GM19238 (cell line): Measurements from ENCODE around the gene ARF6.
"Not testable (repeated sequence)": the region's sequence is repeated elsewhere in the genome, so short reads cannot be mapped to it uniquely, and the experiment has no call there.

Source experiments
- DNase-seq: peaks from one replicate; pipeline ENCODE4 v3.0.0; 2011; ENCODE audit warnings: low spot score; ENCODE audit not compliant: insufficient read length

Gene ARF6

GRCh38 chr14:49905989-49906388, 13.1 kb downstream of the ARF6 start:
- no peak for DNase-seq

- no peak for DNase-seq
These were observed 14.3 kb downstream of the ARF6 start for GRCh38 chr14:49907186-49907585.

GRCh38 chr14:49908433-49908782, 15.5 kb downstream of the ARF6 start:
- no peak for DNase-seq

- no peak for DNase-seq
These were observed 16.1 kb downstream of the ARF6 start for GRCh38 chr14:49909016-49909415.

- DNase-seq = no peak
These were observed 22.2 kb downstream of the ARF6 start for GRCh38 chr14:49915085-49915484.

- DNase-seq = no peak
These were observed 25.8 kb downstream of the ARF6 start for GRCh38 chr14:49918706-49919105.

- no peak for DNase-seq
These were observed 27.2 kb downstream of the ARF6 start for GRCh38 chr14:49919825-49920659.

- peak; percentile 15 for DNase-seq
These were observed 28.1 kb downstream of the ARF6 start for GRCh38 chr14:49920935-49921334.

GRCh38 chr14:49921401-49921800, 28.5 kb downstream of the ARF6 start:
- no peak for DNase-seq

- no peak for DNase-seq
These were observed 30.6 kb downstream of the ARF6 start for GRCh38 chr14:49923442-49923841.

GRCh38 chr14:49923881-49924280, 31.0 kb downstream of the ARF6 start:
- DNase-seq = no peak

- DNase-seq = no peak
These were observed 32.0 kb downstream of the ARF6 start for GRCh38 chr14:49924852-49925251.

GRCh38 chr14:49926803-49927202, 33.9 kb downstream of the ARF6 start:
- DNase-seq = no peak

- no peak for DNase-seq
These were observed 35.1 kb downstream of the ARF6 start for GRCh38 chr14:49928015-49928414.

- DNase-seq = no peak
These were observed 37.8 kb downstream of the ARF6 start for GRCh38 chr14:49930720-49931119.

- DNase-seq = no peak
These were observed 38.6 kb downstream of the ARF6 start for GRCh38 chr14:49931523-49931922.

GRCh38 chr14:49933128-49933527, 40.2 kb downstream of the ARF6 start:
- DNase-seq = no peak

GRCh38 chr14:49933704-49934103, 40.8 kb downstream of the ARF6 start:
- DNase-seq = no peak

- no peak for DNase-seq
These were observed 41.8 kb downstream of the ARF6 start for GRCh38 chr14:49934646-49935045.

- no peak for DNase-seq
These were observed 42.6 kb downstream of the ARF6 start for GRCh38 chr14:49935526-49935925.

GRCh38 chr14:49936246-49936645, 43.4 kb downstream of the ARF6 start:
- DNase-seq = not testable (repeated sequence)

- not testable (repeated sequence) for DNase-seq
These were observed 44.0 kb downstream of the ARF6 start for GRCh38 chr14:49936882-49937281.

- DNase-seq = not testable (repeated sequence)
These were observed 46.3 kb downstream of the ARF6 start for GRCh38 chr14:49939215-49939614.
